ENCODE measurements around the gene C1orf159.

C1orf159 gene

GRCh38 chr1:1116701-1117468 is 996 bp upstream of the C1orf159 start:
- H2AFZ ChIP-seq (ENCODE audit: low read depth, low read length), result no peak overlapping the region

GRCh38 chr1:1115136-1115785 is 628 bp downstream of the C1orf159 start:
- Histone ChIP-seq H4K20me1 (ENCODE audit: insufficient read depth, low read length) (no peaks in the 10 kb centered on the region; the same call in 1 of the 2 replicates), H3K9me3 (ENCODE audit: insufficient read depth, low read length) (no peaks in the 10 kb centered on the region), H3K79me2 (ENCODE audit: low read length) (peaks cover 35% of the 10 kb centered on the region), H3K27me3 (ENCODE audit: low read depth, low read length) (peaks cover 9% of the 10 kb centered on the region), H3K4me1 (ENCODE audit: low read length) (peaks cover 5% of the 10 kb centered on the region), H2AFZ (ENCODE audit: low read depth, low read length) (no peak overlapping the region), H3K4me3 (ENCODE audit: low read length) (peak overlapping the region; percentile 97), H3K4me2 (ENCODE audit: low read length) (peak overlapping the region; percentile 83), H3K27ac (ENCODE audit: low read length) (0 out of 2 replicates have a peak overlapping the region, but pooled peaks have one; percentile 44), H3K36me3 (replicated peaks; ENCODE audit: low read depth, low read length) (peaks cover 15% of the 10 kb centered on the region), H3K9ac (ENCODE audit: low read length) (peak overlapping the region; percentile 79)
- no peak for TF ChIP-seq CTCF (IDR thresholded peaks at IDR 0.05; ENCODE audit: low read depth, low read length)
- no peak for TF ChIP-seq EZH2phosphoT487 (IDR thresholded peaks at IDR 0.05; ENCODE audit: low read depth)

More at GRCh38 chr1:1116701-1117468, 996 bp upstream of the C1orf159 start:
- Histone ChIP-seq H3K36me3 (replicated peaks; ENCODE audit: low read depth, low read length) (peaks cover 13% of the 10 kb centered on the region), H3K4me3 (ENCODE audit: low read length) (peak overlapping the region; percentile 97), H3K4me2 (ENCODE audit: low read length) (peak overlapping the region; percentile 81), H3K27ac (ENCODE audit: low read length) (no peak overlapping the region), H3K4me1 (ENCODE audit: low read length) (peaks cover 5% of the 10 kb centered on the region), H3K9me3 (ENCODE audit: insufficient read depth, low read length) (no peaks in the 10 kb centered on the region), H3K9ac (ENCODE audit: low read length) (no peak overlapping the region), H4K20me1 (ENCODE audit: insufficient read depth, low read length) (no peaks in the 10 kb centered on the region), H3K79me2 (ENCODE audit: low read length) (peaks cover 26% of the 10 kb centered on the region), H3K27me3 (ENCODE audit: low read depth, low read length) (peaks cover 9% of the 10 kb centered on the region)
- TF ChIP-seq CTCF (IDR thresholded peaks at IDR 0.05; ENCODE audit: low read depth, low read length) (no peak), EZH2phosphoT487 (IDR thresholded peaks at IDR 0.05; ENCODE audit: low read depth) (no peak)

- H3K9ac ChIP-seq (ENCODE audit: low read length), result no peak overlapping the region
- peak overlapping the region; percentile 83; the same call in 1 of the 2 replicates for H3K4me2 ChIP-seq (ENCODE audit: low read length)
- no peak overlapping the region for H3K27ac ChIP-seq (ENCODE audit: low read length)
- TF ChIP-seq CTCF (IDR thresholded peaks at IDR 0.05; ENCODE audit: low read depth, low read length) (no peak), EZH2phosphoT487 (IDR thresholded peaks at IDR 0.05; ENCODE audit: low read depth) (no peak)
- no peak overlapping the region for H2AFZ ChIP-seq (ENCODE audit: low read depth, low read length)
- peaks cover 5% of the 10 kb centered on the region for H3K4me1 ChIP-seq (ENCODE audit: low read length)
- H4K20me1 ChIP-seq (ENCODE audit: insufficient read depth, low read length), result no peaks in the 10 kb centered on the region; the same call in 1 of the 2 replicates
- no peak overlapping the region for H3K4me3 ChIP-seq (ENCODE audit: low read length)
- peaks cover 9% of the 10 kb centered on the region for H3K27me3 ChIP-seq (ENCODE audit: low read depth, low read length)
- peaks cover 44% of the 10 kb centered on the region for H3K79me2 ChIP-seq (ENCODE audit: low read length)
- no peaks in the 10 kb centered on the region for H3K9me3 ChIP-seq (ENCODE audit: insufficient read depth, low read length)
- H3K36me3 ChIP-seq (replicated peaks; ENCODE audit: low read depth, low read length), result peaks cover 15% of the 10 kb centered on the region
These were observed 1.5 kb downstream of the C1orf159 start for GRCh38 chr1:1114431-1114830.
